HG03575 (cell line): ENCODE results near the gene LYL1.

Source experiments
- ATAC-seq: cut with Tn5 transposase; IDR thresholded peaks from one replicate; pipeline ENCODE4 v1.9.1; 2021; ENCODE audit not compliant: unreplicated experiment, insufficient number of reproducible peaks, low FRiP score; ENCODE audit errors: extremely low read depth

The LYL1 gene

DNA sequence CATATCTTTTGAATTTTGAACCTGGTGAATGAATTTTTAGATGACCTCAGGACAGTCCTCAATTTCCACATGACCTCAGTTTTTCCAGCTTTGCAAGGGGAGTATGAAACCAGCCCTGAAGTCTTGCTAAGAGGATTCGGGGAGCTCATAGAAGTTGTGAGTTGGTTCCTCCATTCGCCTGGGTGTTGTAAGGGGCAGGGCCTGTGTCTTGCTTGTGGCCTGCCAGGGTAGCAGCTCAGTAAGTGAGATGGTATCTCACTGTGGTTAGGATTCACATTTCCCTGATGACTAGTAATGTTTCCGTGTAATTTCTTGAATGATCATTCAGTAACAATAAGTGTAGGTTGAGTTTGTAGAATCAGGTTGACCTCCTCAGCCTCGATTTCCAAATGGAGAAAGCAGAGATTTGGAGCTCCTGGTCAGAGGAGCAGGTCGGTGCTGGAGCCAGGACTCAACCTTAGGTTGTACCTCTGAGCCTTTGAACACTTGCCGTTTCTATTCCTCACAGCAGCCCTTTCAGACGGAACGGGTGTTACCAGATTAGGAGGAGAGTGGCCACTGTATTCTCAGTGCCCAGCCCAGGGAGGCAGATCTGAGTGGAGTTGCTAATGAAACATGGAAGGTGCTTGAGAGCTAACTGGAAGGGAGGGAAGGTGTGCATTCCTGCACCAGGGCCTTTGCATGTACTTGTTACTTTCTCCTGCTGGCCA lies 30.0 kb upstream of the LYL1 start:
- no peak for ATAC-seq

DNA sequence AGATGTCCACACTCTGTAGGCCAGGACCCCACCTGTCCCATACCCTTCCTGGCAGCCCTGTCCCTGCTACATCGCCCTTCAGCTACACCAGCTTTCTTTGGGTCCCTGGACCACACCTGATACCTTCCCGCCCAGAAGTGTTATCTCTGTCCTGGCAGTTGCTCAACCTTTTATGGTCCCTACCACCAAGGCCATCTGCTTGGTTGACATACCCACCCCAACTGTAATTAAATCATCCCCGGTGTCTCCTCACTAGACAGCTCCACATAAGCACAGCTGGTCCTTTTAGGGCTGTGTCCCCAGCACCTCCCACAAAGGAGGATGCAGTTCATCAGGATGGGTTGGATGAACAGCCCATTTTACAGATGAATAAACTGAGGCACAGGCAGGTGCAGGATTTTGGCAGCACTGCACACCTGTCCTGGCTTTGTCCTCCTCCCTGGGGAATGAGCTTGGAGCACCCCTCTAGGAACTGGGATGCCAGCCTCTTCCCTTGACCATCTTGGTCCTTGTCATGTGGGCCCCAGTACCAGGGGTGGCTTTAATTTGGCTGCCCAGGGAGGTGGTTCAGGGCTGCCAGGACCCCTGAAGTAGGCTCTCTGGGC lies 28.3 kb upstream of the LYL1 start:
- no peak for ATAC-seq

DNA sequence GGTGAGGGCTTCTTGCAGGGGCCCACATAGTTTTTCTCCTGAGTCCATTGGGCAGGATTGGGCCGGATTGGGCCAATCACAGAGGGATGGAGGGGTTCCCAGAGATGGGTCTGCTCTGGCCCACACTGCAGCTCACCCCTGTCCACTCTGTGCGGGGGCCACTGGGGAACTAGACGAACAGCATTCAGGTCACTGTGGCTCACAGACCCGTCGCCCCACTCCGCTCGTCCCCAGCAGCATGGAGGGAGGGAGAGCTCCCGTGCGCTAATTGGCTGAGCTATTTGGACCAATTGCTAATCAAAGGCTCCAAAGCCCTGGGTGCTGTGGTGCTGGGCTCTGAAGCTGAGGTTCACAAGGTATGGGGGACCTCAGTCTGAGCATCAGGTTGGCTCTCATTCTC lies 26.7 kb upstream of the LYL1 start:
- ATAC-seq, result no peak

DNA sequence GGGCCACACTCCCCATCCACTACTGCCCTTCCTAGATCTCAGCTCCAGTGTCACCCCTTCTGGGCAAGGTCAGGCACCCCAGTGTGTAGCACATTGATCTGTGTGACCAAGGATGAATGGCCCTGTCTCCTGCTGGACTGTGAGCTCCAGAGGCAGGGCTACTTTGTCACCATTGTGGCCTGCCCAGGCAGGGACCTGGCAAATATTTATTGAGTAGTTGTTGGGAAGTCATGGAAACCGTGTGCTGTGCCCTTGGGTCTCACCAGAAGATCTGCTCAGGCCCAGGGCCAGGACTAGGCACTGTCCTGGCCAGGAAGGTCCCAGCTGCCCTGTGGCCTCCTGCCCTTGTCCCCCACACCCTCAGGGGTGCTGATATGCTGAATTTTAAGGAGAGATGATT lies 25.9 kb upstream of the LYL1 start:
- ATAC-seq, result no peak

DNA sequence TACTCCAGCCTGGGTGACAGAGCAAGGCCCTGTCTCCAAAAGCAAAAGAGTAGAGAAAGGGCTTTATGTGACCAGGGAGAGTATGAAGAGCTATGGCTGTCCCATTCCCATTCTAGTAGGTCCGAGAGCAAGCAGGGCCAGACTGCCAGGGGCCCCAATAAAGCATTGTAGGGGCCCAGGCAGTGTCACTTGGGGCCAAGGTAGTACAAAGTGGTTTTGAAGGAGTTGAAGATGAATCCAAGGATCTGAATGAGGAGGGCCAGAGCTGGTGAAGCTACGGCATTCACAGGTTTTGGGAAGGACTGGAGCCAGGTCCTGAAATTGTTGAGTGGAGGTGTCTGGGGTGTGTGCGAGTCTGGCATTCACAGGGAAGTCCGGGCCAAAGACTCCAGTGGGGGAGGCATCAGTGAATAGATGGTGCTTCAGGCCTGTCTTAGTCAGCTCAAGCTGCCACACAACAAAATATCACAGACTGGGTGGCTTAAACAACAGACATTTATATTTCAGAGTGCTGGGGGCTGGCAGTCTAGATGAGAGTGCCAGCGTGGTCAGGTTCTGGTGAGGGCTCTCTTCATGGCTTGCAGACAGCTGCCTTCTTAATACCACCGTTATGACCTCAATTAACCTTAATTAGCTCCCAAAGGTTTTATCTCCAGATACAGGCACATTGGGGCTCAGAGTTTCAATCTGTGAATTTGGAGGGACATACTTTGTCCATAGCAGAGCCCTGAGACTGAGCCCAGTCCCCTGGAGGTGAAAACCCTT lies 25.3 kb upstream of the LYL1 start:
- no peak for ATAC-seq

DNA sequence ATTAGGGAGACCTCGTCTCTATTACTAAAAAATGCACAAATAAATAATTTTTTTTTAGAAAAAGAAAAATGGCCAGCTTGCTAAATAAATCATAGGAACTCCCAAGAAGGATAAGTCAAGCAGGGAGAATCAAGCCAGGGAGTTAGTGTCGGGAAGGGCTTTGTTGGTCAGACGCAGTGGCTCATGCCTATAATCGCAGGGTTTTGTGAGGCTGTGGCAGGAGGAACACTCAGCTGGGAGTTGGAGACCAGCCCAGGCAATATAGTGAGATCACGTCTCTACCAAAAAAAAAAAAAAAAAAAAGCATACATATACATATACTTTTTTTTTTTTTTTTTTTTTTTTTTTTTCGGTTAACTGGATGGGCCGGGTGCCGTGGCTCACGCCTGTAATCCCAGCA lies 24.4 kb upstream of the LYL1 start:
- no peak for ATAC-seq

DNA sequence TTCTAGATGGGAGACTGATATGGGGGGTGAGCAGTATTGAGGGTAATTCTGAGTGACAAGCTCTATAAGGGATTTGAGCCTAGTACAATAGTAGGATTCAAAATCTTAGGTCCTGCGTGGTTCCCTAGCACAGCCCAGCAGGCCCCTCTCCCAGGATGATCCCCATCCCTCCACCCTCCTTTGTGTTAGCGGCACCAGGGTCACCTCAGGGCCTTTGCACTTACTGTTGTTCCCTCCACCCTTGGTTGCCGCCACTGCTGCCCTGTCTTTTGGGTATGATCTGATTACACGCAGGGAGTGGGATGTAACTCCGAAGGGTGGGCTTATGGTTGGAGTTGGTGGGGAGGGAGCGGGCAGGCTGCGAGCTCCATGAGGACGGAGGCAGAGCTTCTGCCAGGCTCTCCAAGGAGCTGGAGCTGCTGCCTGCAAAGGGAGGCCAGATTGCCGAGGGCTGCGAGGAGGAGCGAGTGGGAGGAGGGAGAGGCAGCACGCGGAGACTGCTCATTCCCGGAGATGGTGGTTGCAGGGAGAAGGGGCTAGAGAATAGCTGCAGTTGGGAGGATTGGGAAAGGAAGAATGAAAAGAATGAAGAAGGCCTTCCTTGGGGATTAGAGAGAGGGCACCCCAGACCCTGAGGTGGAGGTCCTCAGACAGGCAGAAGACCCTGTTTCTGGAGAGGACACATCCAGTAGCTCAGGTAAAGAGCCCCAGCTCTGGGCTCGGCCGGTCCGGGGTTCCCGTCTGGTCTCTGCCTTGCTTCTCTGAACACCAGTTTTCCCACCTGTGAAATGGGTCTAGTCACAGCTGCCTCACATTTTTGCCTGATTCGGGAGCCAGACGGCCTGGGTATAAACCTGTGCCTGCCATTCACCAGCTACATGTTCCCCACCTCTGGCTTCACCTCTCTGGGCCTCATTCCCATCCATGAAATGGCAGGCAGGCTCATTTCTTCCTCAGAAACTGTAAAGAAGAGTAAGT lies 20.6 kb upstream of the LYL1 start:
- ATAC-seq, result no peak

DNA sequence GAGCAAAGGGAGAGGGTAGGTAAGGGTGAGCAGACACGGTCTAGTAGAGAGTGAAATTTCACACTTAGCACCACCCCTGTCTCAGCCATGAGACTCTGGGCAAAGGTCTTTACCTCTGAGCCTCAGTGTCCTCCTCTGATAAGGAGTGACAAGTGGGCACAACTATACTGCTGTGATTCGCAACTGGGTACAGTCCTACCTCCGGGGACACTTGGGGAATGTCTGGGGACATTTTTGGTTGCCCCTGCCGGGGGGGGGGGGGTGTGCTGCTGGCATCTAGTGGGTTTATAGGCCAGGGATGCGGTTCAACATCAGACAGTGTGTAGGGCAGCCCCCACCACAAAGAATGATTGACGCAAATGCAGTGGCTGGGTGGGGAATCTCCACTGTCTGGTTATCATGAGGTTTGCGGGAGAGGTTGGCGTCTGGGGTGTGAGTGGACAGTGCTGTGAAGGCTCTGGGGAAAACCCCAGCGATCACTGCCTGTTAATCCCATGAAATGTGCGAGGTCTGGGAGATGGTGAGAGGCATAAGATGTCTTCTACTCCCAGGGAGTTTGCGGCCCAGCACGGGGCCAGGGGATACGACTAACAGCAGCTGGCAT lies 19.7 kb upstream of the LYL1 start:
- no peak for ATAC-seq

DNA sequence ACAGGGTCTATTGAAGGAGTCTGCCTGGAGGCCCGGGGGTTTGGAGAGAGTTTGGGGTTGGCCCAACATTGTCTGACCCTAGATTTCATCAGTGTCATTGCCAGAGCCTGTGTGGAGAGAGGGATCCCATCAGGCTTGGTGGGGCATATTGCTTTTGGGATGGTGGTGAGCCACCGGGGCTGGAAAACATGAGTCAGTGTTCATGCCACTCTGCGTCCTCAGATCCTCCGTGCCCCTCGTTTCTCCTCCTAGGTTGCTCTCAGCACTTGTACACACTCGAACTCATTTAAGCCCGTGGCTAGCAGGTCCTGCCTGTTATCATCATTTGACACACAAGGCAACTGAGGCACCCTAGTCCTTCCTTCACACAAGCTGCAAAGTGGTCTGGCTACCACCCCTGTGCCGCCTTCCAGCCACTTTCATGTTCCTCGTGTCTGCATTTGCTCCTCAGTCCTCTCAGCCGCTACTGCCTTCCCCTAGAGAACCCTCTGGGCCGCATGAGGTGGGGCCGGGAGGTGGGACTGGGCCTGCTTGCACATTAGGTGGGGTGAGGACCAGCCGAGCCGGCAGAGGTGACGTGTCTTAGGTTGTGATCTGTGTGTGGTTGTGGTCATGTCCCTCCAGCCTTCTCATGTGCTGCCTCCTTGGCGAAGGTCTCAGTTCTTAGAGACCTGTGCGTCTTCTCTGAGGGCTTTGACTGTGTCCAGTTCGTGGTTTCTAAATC lies 19.1 kb upstream of the LYL1 start:
- ATAC-seq, result no peak

DNA sequence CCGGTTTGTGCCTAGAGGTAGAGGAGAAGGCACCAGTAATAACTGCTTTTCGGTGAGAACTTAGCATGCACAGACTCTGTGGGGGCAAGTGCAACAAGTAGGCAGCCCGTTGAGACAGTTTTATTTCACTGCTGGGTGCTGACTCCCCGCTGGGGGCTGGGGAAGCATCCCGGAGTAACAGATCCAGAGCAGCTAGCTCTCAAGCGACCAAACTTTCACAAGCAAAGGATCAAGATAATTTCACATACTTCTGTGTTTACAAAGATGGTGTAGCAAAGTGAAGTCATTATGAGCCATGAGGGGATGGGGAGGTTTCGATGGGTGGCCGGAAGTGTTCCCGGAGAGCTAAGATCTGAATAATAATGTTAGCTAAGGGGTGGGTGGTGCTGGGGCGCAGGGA lies 18.2 kb upstream of the LYL1 start:
- ATAC-seq, result no peak

DNA sequence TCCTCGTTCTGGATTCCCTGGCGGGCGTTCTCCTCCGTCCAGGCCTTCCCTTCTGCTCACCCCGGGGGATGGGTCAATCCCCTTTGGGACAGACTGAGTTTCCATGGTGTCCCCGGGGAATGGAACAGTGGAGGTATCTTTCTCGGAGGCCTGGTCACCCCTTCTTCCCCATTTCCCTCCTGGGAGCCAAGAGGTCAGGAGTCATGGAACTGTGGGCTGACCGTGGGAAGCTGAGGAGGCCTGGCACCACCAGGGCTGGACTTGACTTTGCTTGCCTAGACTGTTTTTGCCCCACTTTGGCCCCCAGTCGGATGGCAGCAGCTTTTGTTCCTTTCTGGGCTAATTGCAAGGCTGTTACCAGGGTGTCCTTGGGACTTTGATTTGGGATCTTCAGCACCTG lies 17.4 kb upstream of the LYL1 start:
- no peak for ATAC-seq

DNA sequence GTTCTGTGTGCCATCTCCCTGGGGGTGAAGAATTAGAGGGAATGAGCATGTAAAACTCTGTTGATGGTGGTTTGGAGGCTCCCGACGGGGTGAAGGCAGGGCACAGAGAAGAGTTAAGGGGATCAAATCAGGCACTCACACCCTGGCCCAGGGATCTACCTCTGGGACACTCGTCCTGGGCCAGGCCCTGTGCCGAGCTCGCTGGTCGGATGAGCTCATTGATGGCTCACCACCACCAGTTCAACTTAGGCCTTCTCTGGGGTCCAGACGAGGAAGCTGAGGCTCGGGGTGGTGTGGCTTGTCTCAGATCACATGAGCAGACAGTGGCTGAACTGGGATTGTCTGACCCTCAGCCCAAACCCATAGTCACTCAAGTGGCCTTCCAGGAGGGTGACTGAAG lies 17.0 kb upstream of the LYL1 start:
- ATAC-seq, result no peak

DNA sequence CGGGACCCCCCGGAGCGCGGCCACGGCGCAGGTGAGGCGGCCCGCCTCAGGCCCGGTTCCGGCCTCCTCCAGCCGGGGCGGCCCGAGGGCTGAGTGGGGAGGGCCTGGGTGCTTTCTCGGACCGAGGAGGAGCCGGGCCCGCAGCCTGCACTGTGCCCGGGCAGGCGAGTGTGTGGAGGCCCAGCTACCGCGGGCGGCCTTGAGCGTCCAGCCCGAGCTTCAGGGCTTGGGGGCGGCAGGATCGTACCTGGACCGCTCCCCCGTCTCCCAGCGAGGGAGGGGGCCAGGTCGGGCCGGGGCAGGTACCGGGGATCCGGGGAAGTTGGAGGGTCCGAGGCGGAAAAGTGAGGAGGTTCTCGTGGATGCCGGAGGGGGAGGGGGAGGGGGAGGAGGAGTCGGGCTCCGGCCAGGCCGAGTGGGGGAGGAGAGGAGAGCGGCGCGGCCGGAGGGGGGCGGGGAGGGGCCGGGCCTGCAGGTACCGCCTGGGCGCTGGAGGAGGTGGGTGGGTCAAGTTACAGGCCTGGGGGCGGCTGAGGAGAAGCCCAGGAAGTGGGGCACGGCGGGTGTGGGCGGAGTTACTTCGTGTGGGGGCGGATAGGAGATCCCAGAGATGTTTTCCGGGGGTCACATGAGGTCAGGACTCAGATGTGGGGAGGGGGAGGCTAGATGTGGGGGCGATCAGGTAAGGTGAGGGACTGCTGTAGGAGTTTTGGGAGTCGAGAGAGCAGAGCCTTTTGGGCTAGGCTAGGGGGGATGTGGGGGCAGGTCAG lies 16.0 kb upstream of the LYL1 start:
- no peak for ATAC-seq

DNA sequence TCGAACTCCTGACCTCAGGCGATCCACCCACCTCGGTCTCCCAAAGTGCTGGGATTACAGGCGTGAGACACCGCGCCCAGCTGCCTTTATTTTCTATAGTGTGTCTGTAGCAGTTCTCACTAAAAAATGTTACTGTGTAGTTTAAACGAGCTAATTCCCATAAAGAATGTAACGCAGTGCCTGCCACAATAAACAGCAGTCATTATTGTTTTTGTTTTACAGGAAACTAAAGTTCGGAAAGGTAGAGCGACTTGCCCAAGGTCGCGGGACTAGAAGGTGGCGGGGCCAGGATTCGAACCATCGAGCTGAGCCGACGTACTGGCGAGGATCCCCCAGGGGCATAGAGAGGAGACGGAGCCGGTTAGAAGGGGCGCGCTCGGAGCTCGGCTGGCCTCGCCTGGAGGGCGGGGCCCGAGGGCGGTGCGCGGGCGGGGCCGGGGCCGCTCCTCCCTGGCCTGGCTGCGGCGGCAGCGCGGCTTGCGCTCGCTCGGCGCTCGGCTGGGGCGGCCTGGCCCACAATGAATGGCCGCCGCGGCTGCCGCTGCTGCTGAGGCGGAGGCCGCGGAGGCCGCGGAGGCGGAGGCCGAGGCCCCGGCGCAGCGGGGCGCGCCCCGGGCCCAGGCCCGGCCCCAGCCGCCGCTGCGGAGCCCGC lies 15.2 kb upstream of the LYL1 start, which contains the start of gene NACC1:
TSS of gene NACC1 (plus strand) at position 493 of the 652 bp plus-strand sequence. CDS start 16,944 bp downstream, outside the sequence.
- ATAC-seq, result no peak

DNA sequence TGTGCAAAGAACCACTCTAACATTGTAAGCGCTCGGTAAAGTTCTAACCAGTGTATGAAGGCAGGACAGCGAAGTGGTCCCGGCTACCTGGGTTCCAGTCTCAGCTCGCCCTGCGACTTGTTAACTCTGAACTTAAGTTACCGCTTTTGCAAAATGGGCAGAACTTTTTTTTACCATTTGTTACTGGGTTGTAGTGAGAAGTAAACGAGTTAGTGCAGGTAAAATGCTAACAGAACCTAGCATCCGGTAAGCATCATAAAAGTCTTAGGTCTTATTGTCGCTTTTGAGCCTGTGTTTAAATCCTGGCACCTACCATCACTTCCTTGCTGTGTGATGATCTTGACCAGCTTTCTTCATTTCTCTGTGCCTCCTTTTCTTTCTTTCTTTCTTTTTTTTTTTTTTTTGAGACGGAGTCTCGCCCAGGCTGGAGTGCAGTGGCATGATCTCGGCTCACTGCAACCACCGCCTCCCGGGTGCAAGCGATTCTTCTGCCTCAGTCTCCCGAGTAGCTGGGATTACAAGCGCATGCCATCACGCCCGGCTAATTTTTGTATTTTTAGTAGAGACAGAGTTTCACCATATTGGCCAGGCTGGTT lies 14.6 kb upstream of the LYL1 start:
- no peak for ATAC-seq

DNA sequence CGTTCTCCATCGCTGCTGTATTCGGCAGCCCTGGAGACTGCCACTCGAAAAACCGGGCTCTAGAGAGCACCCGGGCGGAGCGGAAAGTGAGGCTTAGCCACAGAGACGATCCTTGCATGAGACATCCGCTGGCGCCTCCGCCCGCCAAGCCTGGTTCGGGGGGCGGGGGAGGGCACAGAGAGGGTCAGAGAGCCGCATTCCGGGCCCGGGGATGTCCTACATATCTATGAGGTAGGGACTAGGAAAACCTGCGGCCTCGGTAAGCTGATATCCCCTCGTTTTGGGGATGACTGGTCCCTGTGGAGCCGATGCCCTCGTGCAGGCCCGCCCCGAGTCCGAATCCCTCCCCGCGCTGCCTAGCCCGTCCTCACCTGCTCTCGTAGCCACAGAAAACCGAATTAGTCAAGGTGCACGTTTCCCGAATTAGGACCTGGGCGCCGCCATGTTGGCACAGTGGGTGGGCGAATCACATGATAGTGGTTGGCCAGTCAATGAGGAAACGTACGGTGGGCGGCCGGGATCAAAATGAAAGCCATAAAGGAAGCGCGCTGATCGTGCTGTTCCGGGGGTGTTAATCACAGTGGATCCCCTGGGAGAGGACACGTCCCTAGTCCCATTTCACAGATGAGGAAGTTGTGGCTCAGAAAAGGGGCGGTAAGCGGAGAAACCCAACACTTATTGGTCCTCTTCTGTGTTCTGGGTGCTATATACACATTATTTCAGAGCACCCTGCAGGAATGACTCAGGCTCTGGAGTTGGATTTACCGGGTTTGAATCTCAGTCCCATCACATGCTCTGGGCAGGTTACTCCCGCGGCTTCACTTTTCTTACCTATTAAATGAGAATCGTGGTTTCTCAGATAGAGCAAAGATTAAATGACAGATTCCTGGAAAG lies 13.9 kb upstream of the LYL1 start, which contains the start of gene TRMT1:
TSS of gene TRMT1 (minus strand) at position 459 of the 894 bp plus-strand sequence. CDS start at position 118, 341 bp downstream.
- no peak for ATAC-seq
